ENCODE results near the gene TAX1BP3.
A peak's percentile ranks its signal among the peaks of the same experiment; 100 is the strongest.

Gene TAX1BP3

GRCh38 chr17:3657588-3657869 is 10.8 kb downstream of the TAX1BP3 start:
- DNase-seq = no peak

DNA sequence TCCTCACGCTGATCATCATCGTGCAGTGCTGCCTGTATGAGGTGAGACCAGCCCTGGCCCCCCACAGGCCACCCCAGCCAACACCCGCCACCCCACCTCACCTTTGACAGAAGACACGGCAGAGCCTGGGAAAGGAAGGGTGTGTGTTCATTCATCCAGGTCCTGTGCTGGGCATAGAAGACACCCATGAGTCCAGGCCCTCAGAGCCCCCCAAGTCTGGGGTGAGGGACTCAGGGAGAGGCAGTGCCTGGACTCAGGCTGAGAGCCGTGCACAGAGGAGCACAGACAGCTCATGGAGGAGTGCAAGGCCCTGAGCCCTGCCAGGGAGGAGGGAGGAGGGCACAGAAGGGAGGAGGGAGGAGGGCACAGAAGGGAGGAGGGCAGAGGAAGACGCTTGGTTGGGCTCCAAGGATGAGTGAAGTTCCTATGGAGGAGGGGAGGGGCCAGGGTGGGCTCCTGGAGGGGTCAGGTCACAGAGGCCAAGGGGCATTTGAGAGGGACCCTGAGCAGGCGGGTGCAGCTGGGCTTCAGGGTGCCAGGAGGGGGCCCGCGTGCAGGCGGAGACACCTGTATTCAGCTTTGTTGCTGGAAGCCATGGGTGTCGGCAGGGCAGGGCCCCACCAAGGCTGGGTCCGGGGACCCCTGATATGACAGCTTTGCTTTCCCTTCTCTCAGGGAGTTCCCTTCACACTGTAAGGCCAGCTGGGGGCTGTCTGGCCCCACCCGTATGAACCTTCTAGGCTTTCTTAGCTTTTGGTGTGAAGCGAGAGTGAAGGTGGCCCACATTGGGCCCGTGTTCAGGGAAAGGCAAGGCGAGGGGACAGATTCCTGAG is 11.4 kb downstream of the TAX1BP3 start:
- DNase-seq = no peak

GRCh38 chr17:3656353-3656752 is 12.0 kb downstream of the TAX1BP3 start:
- DNase-seq = no peak

GRCh38 chr17:3655766-3656165 is 12.6 kb downstream of the TAX1BP3 start:
- DNase-seq = no peak

GRCh38 chr17:3647769-3648555 is 20.4 kb downstream of the TAX1BP3 start:
- DNase-seq = peak; percentile 48

DNA sequence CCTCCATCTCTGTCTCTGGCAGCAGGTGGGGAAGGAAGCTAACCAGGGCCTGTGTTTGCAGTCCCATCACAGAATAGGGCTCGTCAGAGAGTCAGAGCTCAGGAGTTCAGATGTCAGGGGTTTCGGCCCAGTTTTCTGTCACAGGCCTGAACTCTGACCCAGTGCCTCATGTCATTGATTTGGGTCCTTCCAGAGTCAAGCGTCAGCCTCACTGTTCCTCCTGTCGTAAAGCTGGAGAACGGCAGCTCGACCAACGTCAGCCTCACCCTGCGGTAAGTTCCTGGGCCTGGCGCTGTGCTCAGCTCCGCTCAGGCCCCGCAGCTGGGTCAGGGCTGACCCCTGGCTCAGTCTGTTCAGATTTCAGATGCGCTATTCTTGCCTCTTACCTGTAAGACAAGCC is 21.1 kb downstream of the TAX1BP3 start:
- DNase-seq = no peak

DNA sequence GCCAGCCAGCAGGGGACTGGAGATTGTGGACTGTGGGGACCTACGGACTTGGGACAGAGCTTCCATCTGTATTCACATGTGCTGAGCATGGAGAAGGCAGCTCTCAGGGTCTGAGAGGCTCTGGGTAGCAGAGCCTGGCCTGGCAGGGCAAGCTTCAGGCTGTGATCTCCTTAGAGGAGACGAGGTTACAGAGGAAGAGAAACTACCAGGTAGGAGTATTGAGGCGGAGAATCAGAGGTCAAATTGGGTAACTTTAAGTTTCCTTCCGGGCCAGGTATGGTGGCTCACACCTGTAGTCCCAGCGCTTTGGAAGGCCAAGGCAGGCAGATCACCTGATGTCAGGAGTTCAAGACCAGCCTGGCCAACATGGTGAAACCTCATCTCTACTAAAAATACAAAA is 23.1 kb downstream of the TAX1BP3 start:
- no peak for DNase-seq

DNA sequence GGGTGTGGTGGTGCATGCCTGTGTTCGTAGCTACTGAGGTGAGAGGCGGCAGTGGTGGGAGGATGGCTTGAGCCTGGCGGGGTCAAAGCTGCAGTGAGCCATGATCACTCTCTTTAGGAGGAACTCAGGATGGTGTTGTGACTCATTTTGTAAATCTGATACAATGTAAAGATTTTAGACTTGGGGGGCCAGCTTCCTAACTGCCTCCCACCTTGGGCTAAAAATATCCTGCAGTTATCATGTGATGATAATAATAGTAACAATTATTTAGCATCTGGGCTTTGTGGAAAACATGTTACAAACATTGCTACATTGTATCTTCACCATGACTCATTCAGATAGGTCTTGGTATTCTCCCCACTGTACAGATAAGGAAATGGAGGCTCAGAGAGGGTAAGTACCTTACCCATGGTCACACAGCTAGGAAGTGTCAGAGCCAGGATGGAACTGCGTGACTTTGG is 24.5 kb downstream of the TAX1BP3 start:
- DNase-seq = no peak

- DNase-seq = no peak
Observed at GRCh38 chr17:3641717-3642486, 26.5 kb downstream of the TAX1BP3 start.

DNA sequence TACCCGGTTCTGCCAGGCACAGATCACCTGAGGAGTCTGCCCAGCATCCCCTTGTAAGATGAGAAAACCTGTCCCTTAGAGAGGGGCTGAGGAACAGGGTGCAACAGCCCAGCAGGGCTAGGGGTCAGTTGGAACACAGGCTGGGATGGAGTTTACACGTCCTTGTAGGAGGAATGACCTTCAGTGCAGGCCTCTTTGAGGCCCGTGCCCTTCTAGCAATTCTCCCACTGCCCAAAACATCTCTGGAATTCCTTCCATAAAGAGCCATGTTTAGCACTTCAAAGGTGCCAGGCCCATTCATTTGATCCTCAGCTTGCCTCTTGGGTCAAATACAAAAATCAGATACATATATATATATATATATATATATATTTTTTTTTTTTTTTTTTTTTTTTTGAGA is 27.4 kb downstream of the TAX1BP3 start:
- no peak for DNase-seq

- DNase-seq = no peak
Observed at GRCh38 chr17:3639981-3640596, 28.3 kb downstream of the TAX1BP3 start.

GRCh38 chr17:3636908-3637373 is 31.4 kb downstream of the TAX1BP3 start:
- peak; percentile 13 for DNase-seq

DNA sequence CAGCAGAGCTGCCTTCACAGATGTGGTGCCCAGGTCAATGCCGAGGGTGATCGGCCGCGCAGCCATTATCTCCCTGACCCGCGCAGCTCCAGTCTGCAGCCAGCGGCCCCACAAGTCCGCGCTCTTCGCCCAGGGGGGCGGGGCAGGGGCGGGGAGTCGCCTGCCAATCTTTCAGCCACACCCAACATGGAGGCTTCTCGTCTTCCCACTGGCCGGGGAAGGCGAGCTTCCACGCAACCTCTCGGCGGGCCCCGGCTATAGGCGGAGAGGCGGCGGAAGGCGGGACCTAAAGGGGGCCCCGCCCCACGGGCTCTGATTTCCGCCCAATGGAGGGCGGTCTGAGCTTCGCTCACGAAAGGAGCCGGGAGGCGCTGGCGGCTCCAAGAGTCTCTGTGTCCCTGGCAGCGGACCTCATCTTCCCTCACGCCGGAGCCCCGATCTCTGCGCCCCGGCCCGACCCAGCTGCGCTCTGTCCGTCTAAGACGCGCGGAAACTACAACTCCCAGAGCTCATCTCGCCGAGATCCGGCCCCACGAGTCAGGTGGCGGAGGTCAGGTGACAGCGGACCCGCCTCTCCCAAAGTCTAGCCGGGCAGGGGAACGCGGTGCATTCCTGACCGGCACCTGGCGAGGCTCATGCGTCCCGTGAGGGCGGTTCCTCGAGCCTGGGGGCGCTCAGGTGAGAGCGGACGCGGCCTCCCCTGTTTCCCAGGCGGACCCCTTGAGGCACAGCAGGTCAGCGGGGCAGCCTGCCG is 32.0 kb downstream of the TAX1BP3 start, which contains the start of the genes CTNS and SHPK:
Gene CTNS (plus strand): TSS at position 607 of the 754 bp plus-strand sequence. CDS start 3,447 bp downstream, outside the sequence.
Gene SHPK (minus strand): TSS at position 97 of the 754 bp plus-strand sequence. CDS start 31 bp downstream, at position 66.
- peak; percentile 93 for DNase-seq

- DNase-seq = no peak
Observed at GRCh38 chr17:3635474-3636153, 32.8 kb downstream of the TAX1BP3 start.

- DNase-seq = no peak
Observed at GRCh38 chr17:3632287-3632686, 36.1 kb downstream of the TAX1BP3 start.

DNA sequence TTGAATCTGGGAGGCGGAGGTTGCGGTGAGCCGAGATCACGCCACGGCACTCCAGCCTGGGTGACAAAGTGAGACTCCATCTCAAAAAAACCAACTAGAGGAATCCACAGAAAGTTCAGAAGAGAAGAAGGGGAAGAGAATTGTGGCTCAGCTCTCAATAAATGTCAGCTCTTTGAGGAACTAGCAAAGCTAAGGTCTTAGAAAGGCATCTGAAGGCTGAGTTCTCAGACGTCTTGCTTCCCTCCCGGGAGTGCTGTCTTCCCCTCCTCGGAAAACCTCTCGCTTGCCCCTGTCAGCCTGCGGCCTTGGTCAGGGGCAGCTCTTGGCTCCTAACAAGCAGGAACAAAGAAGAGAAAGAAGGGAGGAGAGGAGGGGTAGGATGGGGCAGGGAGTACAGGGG is 37.6 kb downstream of the TAX1BP3 start:
- no peak for DNase-seq

- no peak for DNase-seq
Observed at GRCh38 chr17:3627769-3628167, 40.6 kb downstream of the TAX1BP3 start.

GRCh38 chr17:3626831-3627768 is 41.3 kb downstream of the TAX1BP3 start:
- DNase-seq = no peak

DNA sequence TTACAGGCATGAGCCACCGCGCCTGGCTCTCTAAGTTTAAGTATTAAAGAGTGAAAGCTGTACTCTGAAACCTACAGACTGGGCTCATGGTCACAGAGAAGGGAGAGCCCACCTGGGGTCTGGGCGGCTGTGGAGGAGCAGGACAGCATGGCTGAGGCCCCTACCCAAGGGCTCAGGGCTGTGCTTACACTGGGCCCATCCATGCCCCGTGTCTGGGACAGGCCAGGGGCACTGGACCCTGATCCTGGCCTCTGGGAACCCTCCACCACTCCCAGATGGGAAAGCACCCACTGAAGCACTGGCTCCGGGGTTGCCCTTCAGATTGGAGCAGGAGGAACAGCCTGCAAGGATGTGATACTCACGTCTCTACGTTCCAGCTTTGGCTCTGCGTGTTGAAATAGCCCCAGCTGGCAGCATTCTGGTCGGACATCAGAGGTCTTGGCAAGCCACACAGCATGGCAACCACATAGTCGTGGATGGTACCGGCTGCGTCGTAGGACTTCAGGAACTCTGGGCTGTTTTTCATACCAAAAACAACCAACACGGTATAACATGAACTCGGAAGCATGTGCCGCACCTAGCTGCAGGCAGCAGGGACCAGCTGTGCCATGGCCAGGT is 45.3 kb downstream of the TAX1BP3 start:
- no peak for DNase-seq
